K562 (cell line): ENCODE data around the gene IL4I1. TPM values are rescaled to one million over a fixed set of nuclear protein-coding genes. Genes with fewer than 3 reads are reported as not detected.

Experiments used
- CCNT2 ChIP-seq: IDR thresholded peaks from 2 replicates; pipeline ENCODE4 v1.6.1; 2011; ENCODE audit warnings: borderline replicate concordance, low read depth, mild to moderate bottlenecking, moderate library complexity, mixed read lengths, low read length; ENCODE audit not compliant: insufficient read length; ENCODE audit errors: extremely low read depth
- FOS ChIP-seq: IDR thresholded peaks from 3 replicates; pipeline ENCODE4 v1.6.1; 2011; ENCODE audit not compliant: insufficient read length; ENCODE audit errors: extremely low read depth
- FOXJ2 ChIP-seq: fragments of 200-800 bp; sonication (Bioruptor generic); IDR thresholded peaks from 2 replicates; pipeline ENCODE4 v1.6.1; 2016; ENCODE audit warnings: missing genetic modification characterization, missing compliant biosample characterization
- HIVEP1 ChIP-seq: fragments of 250-450 bp; sonication (Bioruptor Pico); IDR thresholded peaks from 2 replicates; pipeline ENCODE4 v1.4.0; 2020; ENCODE audit warnings: mild to moderate bottlenecking
- HMGXB4 ChIP-seq: sonication (generic); formaldehyde crosslinking; IDR thresholded peaks from 2 replicates; pipeline ENCODE4 v1.8.1; 2023; ENCODE audit warnings: mild to moderate bottlenecking, missing genetic modification reagents
- KLF1 ChIP-seq: fragments of 450-650 bp; IDR thresholded peaks from 2 replicates; pipeline ENCODE4 v1.6.1; 2016; ENCODE audit warnings: missing genetic modification characterization, missing compliant biosample characterization
- MEIS2 ChIP-seq: fragments of 450-650 bp; IDR thresholded peaks from 2 replicates; pipeline ENCODE4 v1.6.1; 2014; ENCODE audit warnings: mild to moderate bottlenecking; ENCODE audit not compliant: partially characterized antibody
- OTX1 ChIP-seq: fragments of 450-650 bp; formaldehyde crosslinking; IDR thresholded peaks from 2 replicates; pipeline ENCODE4 v1.4.0; 2022; ENCODE audit warnings: mild to moderate bottlenecking
- PRPF4 ChIP-seq: fragments of 200-400 bp; formaldehyde crosslinking; IDR thresholded peaks from one replicate; pipeline ENCODE4 v1.6.1; 2017; ENCODE audit warnings: low read length, low read depth, mild to moderate bottlenecking; ENCODE audit not compliant: insufficient read depth, poor library complexity, severe bottlenecking
- RBM17 ChIP-seq: fragments of 200-400 bp; formaldehyde crosslinking; IDR thresholded peaks from 2 replicates; pipeline ENCODE4 v1.6.1; 2017; ENCODE audit warnings: low read depth, mild to moderate bottlenecking, low read length, borderline replicate concordance
- REST ChIP-seq, 2 experiments: fragments of 450-650 bp; formaldehyde crosslinking in 1 of 2; IDR thresholded peaks; 2 replicates each; pipeline versions ENCODE4 v1.4.0 to v1.6.1; 2014 to 2020; ENCODE audit warnings: mild to moderate bottlenecking in 2 of 2, borderline replicate concordance in 1 of 2, low read depth in 1 of 2
- SMAD4 ChIP-seq: fragments of 250-450 bp; sonication (Bioruptor Pico); conservative IDR thresholded peaks from 2 replicates; pipeline ENCODE4 v1.8.0; 2021; ENCODE audit warnings: inconsistent platforms, mild to moderate bottlenecking, moderate library complexity
- ZNF584 ChIP-seq: fragments of 200-800 bp; sonication (Bioruptor generic); IDR thresholded peaks from 2 replicates; pipeline ENCODE4 v1.6.1; 2016; ENCODE audit warnings: low read depth, mild to moderate bottlenecking, missing genetic modification characterization, missing compliant biosample characterization
- ZNF76 ChIP-seq: fragments of 250-450 bp; sonication (Bioruptor Pico); IDR thresholded peaks from 2 replicates; pipeline ENCODE4 v1.4.0; 2020; ENCODE audit warnings: mild to moderate bottlenecking, moderate library complexity, borderline replicate concordance
- polyA plus RNA-seq, 8 experiments: library from polyadenylated mRNA; depleted of rRNA in 4 of 8; stranded (reverse) in 5 of 8; unstranded in 3 of 8; fragments of >200 nt; fragmentation: Nextera tagmentation in 2 of 8; fragmentation: Illumina TruSeq in 1 of 8; extraction: Ambion mirVana in 2 of 8; extraction: Trizol in 1 of 8; gene quantifications; 2 replicates each; pipeline versions ENCODE4 v1.2.1 to v1.2.3, GENCODE V29; 2011 to 2014; ENCODE audit warnings: inconsistent platforms in 1 of 8, missing spikeins in 1 of 8
- total RNA-seq, 7 experiments: library from RNA; depleted of rRNA in 6 of 7; stranded (reverse); fragments of >200 nt in 6 of 7; fragmentation: Illumina TruSeq in 2 of 7; extraction: Trizol in 2 of 7; gene quantifications; 2 replicates each; pipeline versions ENCODE4 v1.2.1 to v1.2.3, GENCODE V29; 2011 to 2021; ENCODE audit warnings: low replicate concordance in 1 of 7

Gene IL4I1
- total and polyA plus RNA-seq, 9 of the 15 experiments (the other 6 are each of a cell fraction or from before 2014, with no cell fraction given): 0.06 to 0.95 (median 0.43) TPM; not detected in 2

GRCh38 chr19:49924004-49924880, 27.6 kb upstream of the IL4I1 start (continued):
- TF ChIP-seq REST (IDR thresholded peaks at IDR 0.05; ENCODE audit: borderline replicate concordance) (no peak), REST (CRISPR knock-in tag; IDR thresholded peaks at IDR 0.05; ENCODE audit: low read depth) (peak; percentile 56), CCNT2 (peak; percentile 37), HMGXB4 (CRISPR knock-in tag) (no peak), OTX1 (CRISPR knock-in tag) (peak; percentile 74; the same call in 1 of the 2 replicates), FOS (no peak), KLF1 (peak; percentile 26; the same call in 1 of the 2 replicates), FOXJ2 (tag) (peak; percentile 63; the same call in 1 of the 2 replicates), ZNF76 (CRISPR knock-in tag) (0 out of 2 replicates have a peak, but pooled peaks have one; percentile 2), RBM17 (no peak), ZNF584 (CRISPR knock-in tag) (peak; percentile 90), SMAD4 (CRISPR knock-in tag) (peak; percentile 96), MEIS2 (no peak), PRPF4 (no peak), HIVEP1 (CRISPR knock-in tag) (peak; percentile 67; the same call in 1 of the 2 replicates)
